SK-MEL-5 (cell line): Measurements from ENCODE around the gene CNTNAP5. TPM values are rescaled to one million over a fixed set of nuclear protein-coding genes. Genes with fewer than 3 reads are reported as not detected.

Source experiments
- DNase-seq: peaks from one replicate; pipeline ENCODE4 v3.0.0-alpha.2; 2016; ENCODE audit warnings: low read depth, low spot score
- in situ Hi-C: cut with HindIII; loops from 2 replicates; pipeline ENCODE4 v1.10.0; 2016; ENCODE audit warnings: low sequenced_read_pairs, high pct_unique_total_duplicates, low pct_unique_long_range_greater_than_20kb
- total RNA-seq: library from RNA; depleted of rRNA; stranded (reverse); fragments of >200 nt; shearing (Covaris generic); gene quantifications from 2 replicates; pipeline ENCODE4 v1.2.3, GENCODE V29; 2014

The CNTNAP5 gene
- total RNA-seq, 1 experiment from 2014 or later, result not detected

DNA sequence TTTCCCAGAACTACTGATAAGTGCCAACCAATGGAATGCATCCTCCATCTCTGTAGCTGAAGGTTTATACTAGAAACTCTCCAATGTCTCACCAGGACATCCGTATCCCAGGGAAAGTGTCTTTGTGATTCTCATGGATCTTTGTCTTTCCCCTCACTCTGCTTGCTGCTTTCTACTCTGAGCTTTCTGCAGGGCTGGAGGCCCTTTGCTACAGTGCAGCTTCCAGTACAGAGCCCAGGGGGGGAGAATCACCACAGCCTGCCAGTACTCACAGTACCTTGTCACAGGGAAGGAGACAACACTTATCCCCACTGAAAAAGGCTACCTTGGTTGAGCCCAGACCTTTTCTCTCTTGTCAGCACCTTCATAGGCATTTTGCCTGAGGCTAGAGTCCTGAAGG, 627.0 kb downstream of the CNTNAP5 start:
- in situ Hi-C loops, result no loop called here
- DNase-seq, result no peak

GRCh38 chr2:124658373-124658772, 633.3 kb downstream of the CNTNAP5 start:
- no peak for DNase-seq
- in situ Hi-C loops, result no loop called here

DNA sequence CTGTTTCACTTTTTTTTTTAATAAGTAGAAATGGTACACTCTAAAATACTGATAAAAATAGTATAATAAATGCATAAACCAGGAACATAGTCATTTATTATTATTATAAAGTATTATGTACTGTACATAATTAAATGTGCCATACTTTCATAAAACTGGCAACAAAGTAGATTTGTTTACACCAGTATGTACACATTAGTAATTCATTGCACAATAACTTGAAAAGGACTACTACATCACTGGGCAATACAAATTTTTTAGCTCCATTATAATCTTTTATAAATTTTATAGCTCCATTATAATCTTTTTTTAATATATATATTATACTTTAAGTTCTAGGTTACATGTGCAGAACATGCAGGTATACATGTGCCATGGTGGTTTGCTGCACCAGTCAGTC, 636.5 kb downstream of the CNTNAP5 start:
- in situ Hi-C loops, result no loop called here
- DNase-seq, result no peak

DNA sequence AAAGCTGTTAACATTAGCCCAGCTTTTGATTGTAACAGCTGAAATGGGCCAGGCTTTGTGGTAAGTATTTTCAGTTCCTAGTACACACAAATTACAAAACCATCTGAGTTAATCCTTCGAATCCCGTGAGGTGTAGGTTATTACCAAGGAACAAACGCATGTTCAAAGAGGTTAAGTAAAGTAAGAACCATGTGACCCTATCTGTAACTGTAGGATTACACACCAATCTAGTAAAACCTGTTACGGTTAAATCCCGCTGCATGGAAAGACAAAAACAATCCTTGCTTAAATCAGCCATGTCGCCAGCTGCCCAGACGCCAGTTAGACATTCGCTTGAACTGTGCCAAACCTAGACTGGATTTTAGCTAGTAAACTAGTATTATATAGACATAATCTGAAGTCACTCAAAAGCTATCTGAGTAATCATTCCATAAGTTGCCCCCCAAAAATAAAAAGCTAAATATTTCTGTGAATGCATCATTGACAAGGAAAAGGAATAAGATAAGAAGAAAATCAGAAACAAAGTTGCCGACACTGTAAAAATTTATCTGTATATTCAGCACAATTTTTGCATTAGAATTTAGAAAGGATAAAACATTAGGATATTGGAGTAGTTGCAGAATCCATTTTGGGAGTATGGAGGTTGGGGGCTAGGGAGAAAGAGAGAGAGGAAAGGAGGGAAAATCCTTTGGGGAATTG, 638.0 kb downstream of the CNTNAP5 start:
- in situ Hi-C loops, result no loop called here
- no peak for DNase-seq

DNA sequence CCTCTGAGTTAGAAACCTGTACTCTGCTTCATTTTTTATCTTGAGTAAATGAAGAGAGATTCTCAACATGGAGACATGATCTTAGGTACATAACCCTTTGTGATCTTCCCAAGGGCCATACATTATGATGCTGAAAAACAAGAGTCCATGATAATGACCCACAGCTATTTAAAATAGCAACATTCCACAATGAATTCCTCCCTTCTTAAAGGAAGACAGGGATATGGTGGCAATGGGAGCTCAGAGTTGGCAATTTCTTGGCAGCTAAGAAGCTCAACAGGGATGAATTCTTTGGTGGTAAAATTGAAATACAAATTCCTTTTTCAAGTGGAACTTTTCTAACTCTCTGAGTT, 638.5 kb downstream of the CNTNAP5 start:
- in situ Hi-C loops, result no loop called here
- DNase-seq, result no peak

DNA sequence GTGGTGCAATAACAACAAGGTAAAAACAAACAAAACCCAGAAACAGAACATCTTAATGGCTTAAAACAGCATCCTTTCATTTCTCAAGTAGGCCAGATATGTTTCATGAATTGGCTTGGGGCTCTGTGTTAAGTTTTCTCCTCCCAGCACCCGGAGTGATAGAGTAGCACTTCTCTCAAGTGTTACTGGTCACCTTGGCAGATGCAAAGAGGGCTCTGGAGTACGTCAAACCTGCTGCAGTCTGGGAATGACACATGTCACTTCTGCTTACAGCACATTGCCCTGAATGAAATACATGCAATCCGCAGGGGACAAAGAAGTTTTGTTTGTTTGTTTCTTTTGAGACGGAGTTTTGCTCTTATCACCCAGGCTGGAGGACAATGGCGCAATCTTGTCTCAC, 639.3 kb downstream of the CNTNAP5 start:
- in situ Hi-C loops, result no loop called here
- DNase-seq, result no peak

- DNase-seq, result no peak
- in situ Hi-C loops, result no loop called here
Measured at GRCh38 chr2:124666976-124667375, 641.9 kb downstream of the CNTNAP5 start.

- no peak for DNase-seq
- in situ Hi-C loops, result no loop called here
Measured at GRCh38 chr2:124668161-124668560, 643.1 kb downstream of the CNTNAP5 start.

DNA sequence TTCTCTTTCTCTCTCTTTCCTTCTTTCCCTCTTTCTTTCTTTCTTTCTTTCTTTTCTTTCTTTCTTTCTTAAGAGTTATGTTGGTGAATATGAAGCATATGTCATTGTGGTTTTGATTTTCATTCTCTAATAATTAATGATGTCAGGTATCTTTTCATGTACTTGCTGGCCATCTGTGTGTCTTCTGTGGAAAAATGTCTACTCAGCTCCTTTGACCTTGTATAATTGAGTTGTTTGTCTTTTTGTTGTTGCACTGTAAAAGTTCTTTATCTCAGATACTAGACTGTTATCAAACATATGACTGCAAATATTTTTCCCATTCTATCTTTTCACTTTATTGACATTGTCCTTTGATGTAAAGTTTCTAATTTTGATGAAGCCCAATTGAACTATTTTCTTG, 645.1 kb downstream of the CNTNAP5 start:
- in situ Hi-C loops, result no loop called here
- no peak for DNase-seq

DNA sequence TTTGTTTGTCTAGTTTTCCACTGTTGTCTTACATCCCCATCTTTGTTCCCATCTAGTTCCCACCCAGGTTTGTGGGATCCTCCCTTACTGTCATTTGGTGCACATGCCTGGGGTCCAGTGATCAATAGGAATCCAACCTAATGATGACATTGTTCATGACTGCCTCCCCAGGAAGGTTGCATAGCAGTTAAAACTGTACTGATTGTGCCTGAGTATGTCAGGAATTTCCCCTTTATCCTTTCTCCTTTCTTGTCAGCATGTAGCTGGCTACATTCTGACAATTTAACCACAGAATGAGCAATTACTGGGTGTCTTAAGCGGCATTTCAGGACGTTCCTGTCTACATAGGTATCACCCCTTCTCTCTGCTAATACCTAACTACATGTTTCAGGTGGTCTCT, 653.0 kb downstream of the CNTNAP5 start:
- DNase-seq, result no peak

GRCh38 chr2:124683536-124684428, 658.7 kb downstream of the CNTNAP5 start:
- in situ Hi-C loops, result no loop called here
- DNase-seq, result no peak

More for the DNA sequence above, 653.0 kb downstream of the CNTNAP5 start:
- in situ Hi-C loops, result no loop called here

DNA sequence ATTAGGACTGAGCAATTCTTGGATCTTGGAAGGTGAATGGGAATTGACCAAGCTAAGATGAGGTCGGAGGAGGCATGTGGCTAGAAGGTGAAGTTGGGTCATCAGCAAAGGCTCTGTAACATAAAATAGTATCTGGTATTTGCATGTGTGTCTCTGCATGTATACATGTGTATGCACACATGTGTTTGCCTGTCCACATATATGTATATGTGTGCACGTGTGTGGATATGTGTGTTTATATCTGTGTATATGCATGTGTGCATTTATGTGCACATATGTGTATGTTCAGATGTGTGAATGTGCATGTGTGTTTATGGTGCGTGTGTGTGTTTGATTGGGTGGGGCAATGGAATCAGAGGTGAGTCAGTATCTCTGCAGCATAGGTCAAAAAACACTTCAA, 664.3 kb downstream of the CNTNAP5 start:
- in situ Hi-C loops, result no loop called here
- no peak for DNase-seq

- in situ Hi-C loops, result no loop called here
- no peak for DNase-seq
Measured at GRCh38 chr2:124692216-124692615, 667.1 kb downstream of the CNTNAP5 start.

DNA sequence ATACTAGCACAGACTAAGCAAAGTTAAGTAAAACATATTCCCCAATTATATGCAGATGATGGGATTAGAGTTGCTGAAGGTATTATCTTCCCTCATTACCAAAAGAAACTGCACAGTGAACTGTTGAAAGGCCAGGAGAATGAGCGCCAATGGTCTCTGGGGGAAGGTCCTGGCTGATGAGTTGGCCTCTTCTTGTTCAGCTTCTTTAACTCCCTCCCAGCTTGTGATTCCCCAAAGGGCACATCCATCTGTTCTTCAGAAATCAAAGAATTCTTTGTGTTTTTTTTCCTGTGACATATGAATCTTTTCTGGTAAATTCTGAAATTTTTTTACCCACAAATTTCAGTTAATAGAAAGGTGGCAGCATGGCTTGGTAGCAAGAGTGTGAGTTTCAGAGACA, 667.6 kb downstream of the CNTNAP5 start:
- no peak for DNase-seq
- in situ Hi-C loops, result no loop called here

GRCh38 chr2:124693156-124693555, 668.1 kb downstream of the CNTNAP5 start:
- DNase-seq, result no peak
- in situ Hi-C loops, result no loop called here

DNA sequence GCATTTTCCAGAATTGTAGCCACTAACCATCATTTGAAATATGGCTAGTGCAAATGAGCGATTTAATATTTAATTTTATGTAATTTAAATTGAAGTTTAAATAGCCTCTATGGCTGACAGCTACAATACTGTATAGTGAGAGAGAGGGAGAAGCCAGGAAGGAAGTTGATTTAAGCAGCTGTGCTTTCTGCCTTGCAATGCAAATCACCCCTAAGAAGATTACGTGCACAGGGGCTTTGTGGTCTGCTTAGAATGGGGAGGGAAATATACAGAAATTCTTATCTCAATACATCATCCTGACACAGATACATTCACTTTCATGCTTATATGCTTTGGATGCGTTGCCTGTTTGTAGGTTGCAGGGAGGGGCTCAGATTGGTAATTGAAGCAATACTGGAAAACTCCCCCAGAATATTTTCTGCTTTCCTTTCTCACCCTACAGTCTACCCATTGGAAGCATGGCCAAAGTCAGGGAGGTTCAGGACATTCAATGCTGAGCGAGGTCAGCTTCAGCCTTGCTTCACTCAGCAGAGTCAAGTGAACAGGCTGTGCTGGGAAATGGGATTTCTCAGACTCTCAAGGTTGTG, 674.0 kb downstream of the CNTNAP5 start:
- in situ Hi-C loops, result no loop called here
- DNase-seq, result no peak

GRCh38 chr2:124702777-124703176, 677.7 kb downstream of the CNTNAP5 start:
- DNase-seq, result no peak
- in situ Hi-C loops, result no loop called here

GRCh38 chr2:124704071-124704925, 679.2 kb downstream of the CNTNAP5 start:
- in situ Hi-C loops, result no loop called here
- DNase-seq, result no peak
